SH-SY5Y (cell line): ENCODE results near the gene RAP1GAP2.
A peak's percentile ranks its signal among the peaks of the same experiment; 100 is the strongest.

Source experiments
- GATA2 ChIP-seq: IDR thresholded peaks from 2 replicates; pipeline ENCODE4 v1.6.1; 2011; ENCODE audit warnings: mild to moderate bottlenecking, low read depth, low read length
- GATA3 ChIP-seq: IDR thresholded peaks from 2 replicates; pipeline ENCODE4 v1.6.1; 2011; ENCODE audit warnings: low read depth, mild to moderate bottlenecking, low read length, moderate library complexity

The RAP1GAP2 gene

DNA sequence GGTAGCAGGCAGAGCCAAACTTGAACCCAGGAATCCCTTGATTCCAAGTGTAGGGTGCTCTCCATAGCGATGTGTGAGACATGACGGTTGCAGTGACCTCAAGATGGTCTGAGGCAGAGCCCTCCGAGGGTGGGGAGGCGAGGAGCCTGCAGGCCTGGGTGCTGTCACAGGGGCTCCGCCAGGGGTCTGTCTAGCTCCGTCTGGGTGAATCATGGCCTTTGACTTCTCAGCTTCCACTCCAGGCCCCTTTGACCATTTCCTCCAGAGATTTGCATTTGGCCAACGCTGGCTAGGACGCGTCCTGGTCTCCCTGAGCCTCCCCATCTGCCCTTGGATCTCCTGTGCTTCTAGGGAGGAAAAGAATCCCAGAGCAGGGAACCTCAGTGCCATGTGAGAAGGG is 104.6 kb downstream of the RAP1GAP2 start:
- TF ChIP-seq GATA2 (no peak), GATA3 (no peak)

DNA sequence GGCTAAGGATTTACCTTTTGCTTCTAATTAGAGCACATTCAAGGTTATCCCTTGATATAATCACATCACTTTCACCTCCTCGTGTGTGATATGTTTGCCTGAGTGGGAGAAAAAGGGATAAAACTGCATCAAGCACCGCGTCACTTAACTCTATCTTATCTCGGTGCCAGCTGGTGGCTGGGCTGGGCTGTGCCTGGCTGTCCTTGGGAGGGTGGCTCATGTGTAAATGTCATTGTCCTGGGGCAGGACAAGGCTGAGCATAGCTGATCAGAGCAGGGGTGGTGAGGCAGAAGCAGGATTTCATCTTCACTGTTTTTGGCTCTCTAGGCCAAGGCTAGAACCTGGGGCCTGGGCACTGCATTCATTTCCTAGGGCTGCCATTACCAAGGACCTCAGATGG is 105.3 kb downstream of the RAP1GAP2 start:
- TF ChIP-seq GATA2 (peak; percentile 86), GATA3 (no peak)

DNA sequence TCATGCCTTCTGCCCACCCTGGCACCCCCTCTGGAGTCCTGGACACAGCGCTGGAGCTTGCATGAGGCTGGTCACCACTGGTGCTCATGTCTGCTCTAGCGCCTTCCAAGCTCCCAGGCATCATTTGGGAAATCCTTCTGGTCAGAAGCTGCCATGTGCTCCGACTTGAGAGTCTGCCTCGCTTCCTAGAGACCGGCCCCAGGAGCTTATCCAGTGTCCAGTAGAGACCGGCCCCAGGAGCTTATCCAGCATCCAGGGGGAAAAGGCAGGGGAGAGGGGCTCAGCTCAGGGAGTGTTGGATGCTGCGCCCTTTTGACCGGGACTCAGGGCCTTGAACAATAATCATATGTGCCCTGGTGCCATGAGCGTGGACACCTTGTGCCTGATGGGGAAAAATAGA is 106.3 kb downstream of the RAP1GAP2 start:
- TF ChIP-seq GATA2 (no peak), GATA3 (no peak)

DNA sequence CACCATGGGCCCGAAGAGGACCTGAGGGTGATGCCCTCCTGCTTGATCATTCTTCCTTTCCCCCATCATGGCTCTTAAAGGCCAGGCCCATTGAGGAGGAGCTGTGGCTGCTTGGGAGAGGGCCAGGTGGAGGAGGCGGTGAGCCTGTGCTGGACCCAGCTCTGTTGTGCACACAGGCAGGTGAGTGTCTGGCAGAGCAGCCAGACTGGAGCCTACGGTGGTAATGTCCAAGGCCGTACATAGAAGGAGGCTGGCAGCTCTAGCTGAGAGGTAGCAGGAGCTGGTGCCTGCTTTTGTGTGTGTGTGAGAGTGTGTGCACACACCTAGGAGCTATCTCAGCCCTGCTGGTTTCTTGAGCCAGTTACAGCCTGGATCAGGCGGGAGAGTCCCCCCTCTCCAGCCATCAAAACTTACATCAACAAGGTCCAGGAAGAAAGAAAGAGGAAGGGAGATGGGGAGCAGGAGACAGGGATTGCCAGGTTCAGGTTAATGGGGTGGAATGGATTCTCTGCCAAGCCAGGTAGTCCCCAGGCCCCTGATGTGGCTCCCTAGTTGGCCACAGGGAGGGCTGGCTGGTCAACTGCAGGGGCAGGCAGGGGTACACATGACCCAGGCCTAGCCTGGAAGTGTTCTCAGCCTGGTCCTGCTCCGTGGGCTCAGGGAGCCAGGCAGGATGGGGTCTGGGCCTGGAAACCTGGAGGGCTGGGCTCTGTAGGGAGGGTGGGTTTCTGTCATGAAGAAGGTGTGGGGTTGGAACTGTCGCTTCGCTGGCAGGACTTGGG is 107.1 kb downstream of the RAP1GAP2 start:
- no peak for TF ChIP-seq GATA3
- TF ChIP-seq GATA2, result no peak

DNA sequence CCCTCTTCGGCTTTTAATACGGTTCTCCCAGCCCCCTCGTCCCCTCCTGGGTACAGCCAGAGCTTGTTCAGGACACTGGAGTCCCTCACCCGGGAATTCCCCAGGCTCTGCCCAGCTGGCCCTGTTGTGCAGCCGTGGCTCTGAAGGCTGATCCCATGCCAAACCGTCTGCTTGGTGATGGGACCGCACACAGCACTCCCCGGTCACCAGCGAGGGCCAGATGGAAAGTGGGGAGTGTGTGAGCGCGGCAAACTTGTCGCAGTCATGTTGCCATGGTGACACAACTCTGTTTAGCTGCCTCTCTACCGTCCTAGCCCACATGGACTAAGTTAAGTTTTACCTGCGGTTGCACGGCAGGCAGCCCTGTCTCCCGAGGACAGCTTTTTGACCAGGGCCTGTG is 107.9 kb downstream of the RAP1GAP2 start:
- TF ChIP-seq GATA2 (no peak), GATA3 (no peak)

DNA sequence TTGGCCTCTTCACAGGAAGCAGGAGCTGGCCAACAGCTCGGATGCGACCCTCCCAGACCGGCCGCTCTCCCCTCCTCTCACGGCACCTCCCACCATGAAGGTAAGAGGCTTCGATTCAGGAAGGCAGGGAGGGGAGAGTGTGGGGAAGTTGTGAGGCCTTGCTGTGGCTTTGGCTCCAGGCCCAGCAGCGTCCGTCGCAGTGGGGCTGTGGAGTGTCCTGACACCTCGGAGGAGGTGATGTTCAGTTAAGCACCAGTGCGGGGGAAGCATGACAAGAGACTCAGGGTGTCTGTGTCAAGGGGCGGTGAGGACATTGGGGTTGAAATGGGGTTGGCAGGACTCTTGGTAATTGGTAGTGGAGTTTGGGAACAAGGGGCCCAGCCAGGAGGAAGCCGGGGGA is 109.0 kb downstream of the RAP1GAP2 start:
- TF ChIP-seq GATA2 (no peak), GATA3 (no peak)

DNA sequence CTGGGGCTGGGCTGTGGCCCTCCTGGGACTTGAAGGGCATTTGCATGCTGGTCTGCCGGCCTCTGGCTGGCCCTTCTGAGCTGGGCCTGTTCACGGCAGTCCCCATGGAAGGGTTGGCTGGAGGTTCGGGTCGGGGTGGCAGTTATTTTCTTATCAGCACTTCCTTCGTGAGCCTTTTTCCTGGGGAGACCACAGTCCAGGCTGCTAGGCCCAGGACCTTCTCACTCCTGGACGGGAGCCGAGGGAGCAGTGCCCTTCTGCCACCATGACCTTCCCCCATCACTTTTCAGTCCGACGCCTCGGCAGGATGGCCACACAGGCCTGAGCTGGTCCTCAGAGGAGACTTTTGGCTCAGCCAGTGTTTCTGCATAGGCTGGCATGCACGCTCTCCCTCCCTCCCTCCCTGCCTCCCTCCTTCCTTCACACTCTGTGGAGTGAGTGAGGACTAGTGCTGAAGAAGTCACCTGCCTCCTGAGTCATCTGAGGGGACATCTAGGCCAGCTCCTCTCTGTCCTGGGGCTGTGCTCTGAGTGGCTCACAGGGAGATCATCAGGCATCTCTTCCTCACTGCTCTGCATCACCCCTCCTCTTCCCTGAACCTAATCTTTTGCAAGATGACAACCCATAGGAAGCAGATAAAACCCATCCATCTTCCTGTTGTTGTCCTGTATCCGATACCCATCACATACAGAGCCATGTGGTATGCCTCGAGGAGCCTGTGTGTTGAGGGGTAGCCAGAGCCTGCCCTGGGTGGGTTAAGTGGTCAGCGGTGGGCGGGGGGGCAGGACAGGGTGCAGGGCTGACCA is 109.7 kb downstream of the RAP1GAP2 start:
- peak; percentile 96 for TF ChIP-seq GATA2
- TF ChIP-seq GATA3, result no peak

DNA sequence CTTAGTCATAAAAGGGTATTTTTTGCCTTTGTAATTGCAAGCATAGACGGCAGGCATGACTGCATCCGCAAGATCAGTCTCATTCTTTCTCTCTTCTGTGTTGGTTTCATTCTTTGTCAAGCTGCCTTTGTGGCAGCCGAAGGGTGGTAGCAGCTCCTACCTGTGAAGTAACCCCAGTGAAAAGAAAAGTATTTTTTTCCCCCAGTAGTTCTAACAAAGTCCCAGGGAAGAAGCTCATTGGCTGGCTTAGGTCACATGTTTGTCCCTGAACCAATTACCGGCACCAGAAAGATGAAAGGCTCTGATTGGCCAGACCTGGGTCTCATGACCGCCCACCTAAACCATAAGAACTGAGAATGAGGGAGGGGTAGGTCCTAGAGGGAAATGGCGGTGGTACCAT is 110.7 kb downstream of the RAP1GAP2 start:
- TF ChIP-seq GATA2 (no peak), GATA3 (no peak)

DNA sequence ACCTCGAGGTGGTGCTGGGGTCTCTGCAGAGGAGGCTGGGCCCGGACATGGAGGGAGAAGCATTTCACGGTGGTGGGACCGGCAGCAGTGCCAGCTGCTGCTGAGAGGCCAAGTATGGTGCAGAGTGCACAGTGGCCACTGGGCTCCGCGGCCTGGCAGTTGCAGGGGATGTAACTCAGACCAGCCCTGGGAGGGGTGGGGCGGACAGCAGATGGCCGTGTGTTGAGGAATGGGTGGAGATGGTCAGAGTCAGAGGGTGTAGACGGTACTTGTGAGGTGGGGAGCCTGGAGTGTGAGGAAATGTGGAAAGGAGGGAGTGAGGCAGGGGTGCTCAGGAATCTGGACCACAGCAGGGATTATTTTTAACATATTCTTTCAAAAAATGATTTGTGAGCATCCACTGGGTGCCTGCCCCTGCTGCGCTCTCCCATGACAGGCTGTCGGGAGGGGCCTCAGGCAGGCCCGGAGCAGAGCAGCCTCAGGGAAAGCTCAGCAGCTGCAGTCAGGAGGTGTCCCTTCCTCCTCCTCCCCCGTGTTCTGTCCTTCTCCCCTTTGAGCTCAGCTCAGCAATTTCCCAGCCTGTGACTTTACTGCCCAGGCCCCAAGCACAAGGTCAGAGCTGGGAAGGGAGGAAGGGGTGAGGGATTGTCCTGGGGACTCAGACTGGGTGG is 113.1 kb downstream of the RAP1GAP2 start:
- TF ChIP-seq GATA2, result no peak
- no peak for TF ChIP-seq GATA3

DNA sequence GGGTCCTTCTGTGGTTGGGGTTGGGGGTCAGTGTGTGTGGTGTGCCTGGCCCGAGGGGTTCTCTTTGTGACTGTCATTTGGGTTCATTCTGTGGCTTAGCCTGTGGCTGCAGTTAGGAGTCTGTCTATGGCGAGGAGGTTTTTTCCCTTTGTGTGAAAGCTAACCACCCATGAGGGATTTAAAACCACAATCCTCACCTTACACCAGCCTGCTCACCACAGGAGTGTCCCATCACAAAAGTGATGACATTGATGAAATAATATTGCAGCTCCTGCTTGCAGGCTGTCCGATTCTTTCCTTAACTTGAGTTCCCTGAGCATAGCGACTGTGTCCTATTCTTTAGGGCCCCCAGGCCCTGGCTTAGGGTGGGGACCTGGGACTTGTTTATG is 113.6 kb downstream of the RAP1GAP2 start:
- TF ChIP-seq GATA2 (no peak), GATA3 (no peak)

DNA sequence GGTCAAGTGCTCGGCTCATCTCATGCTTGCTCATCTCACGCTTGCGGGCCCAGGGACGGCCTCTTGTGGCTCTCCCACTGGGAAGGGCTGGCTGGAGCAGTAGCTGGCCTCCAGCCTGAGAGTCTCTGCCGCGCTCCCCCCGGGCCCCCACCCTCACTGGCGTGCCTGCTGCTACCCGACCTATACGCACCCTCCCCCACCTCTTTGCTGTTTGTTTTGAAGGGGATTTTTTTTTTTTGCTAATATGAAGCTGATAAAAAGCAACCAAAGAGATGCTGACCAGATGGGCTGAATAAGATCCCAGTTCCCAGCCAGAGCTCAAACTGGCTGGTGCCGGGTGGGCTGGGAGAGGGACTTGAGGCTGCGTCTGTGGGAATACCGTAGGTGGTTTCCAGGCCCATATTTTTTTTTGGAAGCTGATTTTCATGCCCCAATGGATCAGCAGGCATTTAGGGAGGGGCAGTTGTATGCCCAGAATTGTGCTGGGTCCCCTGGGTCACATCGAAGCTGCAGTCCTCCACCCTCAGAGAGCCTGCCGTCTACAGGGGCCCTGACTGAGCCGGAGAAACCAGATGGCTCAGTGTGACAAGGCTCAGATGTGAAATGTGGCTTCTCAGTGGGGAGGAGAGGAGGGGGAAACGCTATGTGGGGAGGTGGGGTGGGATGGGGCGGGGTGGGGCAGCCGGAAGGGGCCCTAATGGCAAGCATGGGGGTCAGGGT is 115.0 kb downstream of the RAP1GAP2 start:
- peak; percentile 46; the same call in 1 of the 2 replicates for TF ChIP-seq GATA2
- no peak for TF ChIP-seq GATA3

DNA sequence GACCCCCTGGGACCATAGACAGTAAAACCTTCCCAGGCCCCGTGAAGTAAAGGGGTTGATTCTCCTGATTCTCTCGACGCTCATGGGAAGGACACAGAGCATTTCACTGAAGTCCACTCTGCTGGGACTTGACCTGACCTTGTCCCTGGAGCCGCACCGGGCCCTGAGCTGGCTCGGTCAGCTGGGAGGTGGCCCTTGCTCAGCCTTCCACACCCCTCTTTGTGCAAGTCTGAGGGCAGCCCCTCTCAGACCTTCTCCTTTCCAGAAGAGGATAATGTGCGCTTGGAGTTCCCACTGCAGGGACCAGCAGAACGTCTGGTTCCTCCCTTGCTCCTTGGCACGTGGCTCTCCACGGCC is 115.5 kb downstream of the RAP1GAP2 start:
- TF ChIP-seq GATA3, result no peak
- TF ChIP-seq GATA2, result no peak

DNA sequence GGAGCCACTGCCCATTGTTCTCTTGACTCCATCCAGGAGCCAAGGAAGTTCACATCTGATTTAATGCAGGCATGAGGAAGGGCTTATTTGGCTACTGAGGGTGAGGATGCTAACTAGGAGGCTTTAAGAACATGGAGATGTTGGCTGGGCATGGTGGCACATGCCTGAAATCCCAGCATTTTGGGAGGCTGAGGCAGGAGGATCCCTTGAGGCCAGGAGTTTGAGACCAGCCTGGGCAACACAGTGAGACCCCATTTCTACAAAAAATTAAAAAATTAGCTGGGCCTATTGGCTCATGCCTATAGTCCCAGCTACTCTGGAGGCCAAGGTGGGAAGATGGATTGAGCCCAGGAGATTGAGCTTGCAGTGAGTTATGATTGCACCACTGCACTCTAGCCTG is 116.5 kb downstream of the RAP1GAP2 start:
- TF ChIP-seq GATA3, result no peak
- TF ChIP-seq GATA2, result no peak

DNA sequence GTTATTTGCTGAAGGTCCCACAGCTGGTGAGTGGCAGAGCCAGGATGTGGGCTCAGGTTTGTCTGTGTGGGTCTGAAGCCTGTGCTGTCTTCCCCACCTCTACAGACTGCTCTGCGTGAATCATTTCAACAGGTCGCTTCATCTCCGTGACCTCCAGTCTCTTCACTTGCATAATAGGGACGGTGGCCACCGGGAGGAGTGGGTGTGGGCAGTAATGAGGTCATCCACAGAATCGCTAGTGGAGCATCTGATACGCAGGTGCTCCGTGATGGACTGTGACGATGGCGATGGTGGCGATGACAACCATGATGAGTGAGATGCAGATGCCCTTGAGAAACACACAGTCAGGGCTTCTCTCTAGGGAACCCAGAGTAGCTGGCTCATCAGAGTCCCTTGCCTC is 120.2 kb downstream of the RAP1GAP2 start:
- TF ChIP-seq GATA2, result no peak
- no peak for TF ChIP-seq GATA3

DNA sequence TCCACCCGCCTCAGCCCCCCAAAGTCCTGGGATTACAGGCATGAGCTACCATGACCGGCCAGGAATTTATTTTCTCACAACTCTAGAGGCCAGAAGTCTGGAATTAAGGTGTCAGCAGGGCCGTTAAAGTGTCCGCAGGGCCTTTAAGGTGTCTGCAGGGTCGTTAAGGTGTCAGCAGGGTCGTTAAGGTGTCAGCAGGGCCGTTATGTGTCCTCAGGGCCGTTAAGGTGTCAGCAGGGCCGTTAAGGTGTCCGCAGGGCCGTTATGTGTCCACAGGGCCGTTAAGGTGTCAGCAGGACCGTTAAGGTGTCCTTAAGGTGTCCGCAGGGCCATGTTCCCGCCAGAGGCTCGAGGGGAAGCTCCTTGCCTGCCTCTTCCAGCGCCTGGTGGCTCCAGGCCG is 125.2 kb downstream of the RAP1GAP2 start:
- TF ChIP-seq GATA3 (no peak), GATA2 (no peak)
